Measurements from ENCODE around the gene SF3A1. TPM values are rescaled to one million over a fixed set of nuclear protein-coding genes. Genes with fewer than 3 reads are reported as not detected.

Gene SF3A1
- total RNA-seq, 1 experiment from 2014 or later: 230 TPM

GRCh38 chr22:30356449-30357235 is at the start of gene SF3A1, which contains the start of gene CCDC157 (continued):
- no peak for TF ChIP-seq REST (IDR thresholded peaks at IDR 0.05; ENCODE audit: low read depth)
- TF ChIP-seq ELF1 (IDR thresholded peaks at IDR 0.05; ENCODE audit: borderline replicate concordance, low read depth): peak; percentile 77
- no peak for TF ChIP-seq FOSL1 (IDR thresholded peaks at IDR 0.05; ENCODE audit: low read depth)
- no peak; the same call in 1 of the 2 replicates for TF ChIP-seq SP1 (IDR thresholded peaks at IDR 0.05; ENCODE audit: low read depth)

- DNase-seq (ENCODE audit: low read depth, low spot score) (no peak), ATAC-seq (no peak)
- H3K79me2 ChIP-seq (ENCODE audit: insufficient read depth, low read length): peaks cover 20% of the 10 kb centered on the region
- H3K4me3 ChIP-seq (replicated peaks in 1 of 2; ENCODE audit: low read depth in 1 of 2, low read length in 2 of 2): no peak overlapping the region
- no peak overlapping the region for H2AFZ ChIP-seq (ENCODE audit: low read depth, low read length, poor library complexity, severe bottlenecking)
- no peaks in the 10 kb centered on the region for H3K9me2 ChIP-seq (ENCODE audit: insufficient read depth)
- no peaks in the 10 kb centered on the region for H3K27me3 ChIP-seq (ENCODE audit: insufficient read depth, low read length)
- no peaks in the 10 kb centered on the region for H4K20me1 ChIP-seq (ENCODE audit: insufficient read depth)
- no peak overlapping the region for H3K9ac ChIP-seq (ENCODE audit: low read length)
- H3K36me3 ChIP-seq (ENCODE audit: control insufficient read depth in 1 of 2, insufficient read depth in 2 of 2, low read length in 2 of 2): peaks cover 27 to 40% of the 10 kb centered on the region in 2 experiments; a peak in 3 of 4 replicates
- intact Hi-C loops (cut with micrococcal nuclease): no loop called here
- H3K9me3 ChIP-seq (ENCODE audit: control insufficient read depth in 1 of 2, insufficient read depth in 1 of 2, low read depth in 1 of 2, low read length in 2 of 2): no peaks in the 10 kb centered on the region
- TF ChIP-seq SRF (IDR thresholded peaks at IDR 0.05; ENCODE audit: low read depth): no peak
- POLR2A ChIA-PET: interaction anchor here (1.3 to 2.0 kb wide), 2 partner anchors 9 to 17 kb away, joined by 5 to 10 read pairs; partner anchors contain the start of gene SEC14L2
- RAD21 ChIA-PET (ENCODE audit: low non-redundant PET in 1 of 2, low total read pairs in 2 of 2, uncharacterized antibody in 2 of 2, unreplicated experiment in 2 of 2): no interaction called here
- H3K4me1 ChIP-seq (ENCODE audit: control insufficient read depth in 1 of 2, insufficient read depth in 2 of 2, low read length in 2 of 2): peaks cover 13 to 43% of the 10 kb centered on the region in 2 experiments
- BruUV-seq (replicated peaks): no TSS peak
- H3K27ac ChIP-seq (ENCODE audit: low read depth, low read length): no peak overlapping the region
- no peak overlapping the region for H3K4me2 ChIP-seq (ENCODE audit: low read length)
- CTCF ChIA-PET: interaction anchor here (1.0 kb wide), 1 partner anchor 19 kb away, joined by 3 read pairs; the partner anchor contains the start of gene MTFP1
Observed at GRCh38 chr22:30406400-30406799, 49.7 kb upstream of the SF3A1 start.
